ENCODE results near the gene EPM2A.

Gene EPM2A

GRCh38 chr6:145603991-145604390, 131.3 kb downstream of the EPM2A start:
- DNase-seq, result no peak

GRCh38 chr6:145603424-145603833, 131.9 kb downstream of the EPM2A start:
- DNase-seq, result no peak

- peak in 1 of 51 donors; percentile 12 for DNase-seq
Measured at GRCh38 chr6:145602726-145603326, 132.5 kb downstream of the EPM2A start.

- no peak for DNase-seq
Measured at GRCh38 chr6:145601397-145601796, 133.9 kb downstream of the EPM2A start.

- DNase-seq, result no peak
Measured at GRCh38 chr6:145600299-145600698, 135.0 kb downstream of the EPM2A start.

- no peak for DNase-seq
Measured at GRCh38 chr6:145588981-145589380, 146.3 kb downstream of the EPM2A start.

- no peak for DNase-seq
Measured at GRCh38 chr6:145587334-145587733, 148.0 kb downstream of the EPM2A start.

- no peak for DNase-seq
Measured at GRCh38 chr6:145583753-145584152, 151.6 kb downstream of the EPM2A start.
